K562 (cell line): ENCODE data around the gene DNAJB11. TPM values are rescaled to one million over a fixed set of nuclear protein-coding genes. Genes with fewer than 3 reads are reported as not detected.

Experiments
- BRD9 ChIP-seq: fragments of 450-650 bp; IDR thresholded peaks from 2 replicates; pipeline ENCODE4 v1.6.1; 2018; ENCODE audit warnings: low read depth; ENCODE audit not compliant: partially characterized antibody
- C11orf30 ChIP-seq: fragments of 450-650 bp; IDR thresholded peaks from 2 replicates; pipeline ENCODE4 v1.6.1; 2016; ENCODE audit warnings: low read depth, mild to moderate bottlenecking
- CBFA2T2 ChIP-seq: fragments of 450-650 bp; conservative IDR thresholded peaks from 2 replicates; pipeline ENCODE4 v1.6.1; 2017; ENCODE audit warnings: mild to moderate bottlenecking
- CHD2 ChIP-seq: IDR thresholded peaks from 2 replicates; pipeline ENCODE4 v1.6.1; 2011; ENCODE audit warnings: low read depth, low read length
- CHD4 ChIP-seq: fragments of 200-600 bp; sonication (generic); IDR thresholded peaks from 3 replicates; pipeline ENCODE4 v1.6.1; 2012; ENCODE audit warnings: low read depth, mild to moderate bottlenecking, mixed read lengths, low read length, inconsistent platforms; ENCODE audit not compliant: insufficient read depth, insufficient replicate concordance, poor library complexity, severe bottlenecking
- FOXA3 ChIP-seq, 2 experiments: fragments of 450-650 bp in 1 of 2; sonication (generic) in 1 of 2; formaldehyde crosslinking; IDR thresholded peaks in 1 of 2; conservative IDR thresholded peaks in 1 of 2; 2 replicates each; pipeline versions ENCODE4 v1.4.0 to v1.8.0; 2020 to 2022; ENCODE audit warnings: mild to moderate bottlenecking in 2 of 2, missing genetic modification reagents in 1 of 2
- ILF3 ChIP-seq: fragments of 450-650 bp; IDR thresholded peaks from 2 replicates; pipeline ENCODE4 v1.6.1; 2018; ENCODE audit warnings: antibody characterized with exemption, mild to moderate bottlenecking, moderate library complexity, borderline replicate concordance
- LARP7 ChIP-seq: fragments of 450-650 bp; IDR thresholded peaks from 2 replicates; pipeline ENCODE4 v1.6.1; 2016
- MEF2A ChIP-seq: IDR thresholded peaks from 2 replicates; pipeline ENCODE4 v1.6.1; 2011; ENCODE audit warnings: low read depth, mild to moderate bottlenecking, low read length, moderate library complexity; ENCODE audit not compliant: control insufficient read depth
- MTF1 ChIP-seq: fragments of 250-450 bp; sonication (Bioruptor Pico); IDR thresholded peaks from 2 replicates; pipeline ENCODE4 v1.9.0; 2021; ENCODE audit warnings: moderate library complexity, mild to moderate bottlenecking, inconsistent platforms, borderline replicate concordance
- PRMT5 ChIP-seq: sonication (generic); formaldehyde crosslinking; IDR thresholded peaks from 2 replicates; pipeline ENCODE4 v1.5.0; 2020; ENCODE audit warnings: missing genetic modification reagents
- RBM22 ChIP-seq: fragments of 200-400 bp; formaldehyde crosslinking; IDR thresholded peaks from 2 replicates; pipeline ENCODE4 v1.6.1; 2018; ENCODE audit warnings: low read length, low read depth; ENCODE audit not compliant: poor library complexity, severe bottlenecking
- ZBTB17 ChIP-seq: fragments of 450-650 bp; formaldehyde crosslinking; IDR thresholded peaks from 2 replicates; pipeline ENCODE4 v1.4.0; 2020; ENCODE audit warnings: mild to moderate bottlenecking
- ZKSCAN8 ChIP-seq: fragments of 200-800 bp; sonication (Bioruptor generic); IDR thresholded peaks from 2 replicates; pipeline ENCODE4 v1.6.1; 2016; ENCODE audit warnings: missing genetic modification characterization, missing compliant biosample characterization
- ZNF133 ChIP-seq: fragments of 250-450 bp; sonication (Bioruptor Pico); IDR thresholded peaks from 2 replicates; pipeline ENCODE4 v1.4.0; 2020; ENCODE audit warnings: mild to moderate bottlenecking
- polyA plus RNA-seq, 8 experiments: library from polyadenylated mRNA; depleted of rRNA in 4 of 8; stranded (reverse) in 5 of 8; unstranded in 3 of 8; fragments of >200 nt; fragmentation: Nextera tagmentation in 2 of 8; fragmentation: Illumina TruSeq in 1 of 8; extraction: Ambion mirVana in 2 of 8; extraction: Trizol in 1 of 8; gene quantifications; 2 replicates each; pipeline versions ENCODE4 v1.2.1 to v1.2.3, GENCODE V29; 2011 to 2014; ENCODE audit warnings: inconsistent platforms in 1 of 8, missing spikeins in 1 of 8
- total RNA-seq, 7 experiments: library from RNA; depleted of rRNA in 6 of 7; stranded (reverse); fragments of >200 nt in 6 of 7; fragmentation: Illumina TruSeq in 2 of 7; extraction: Trizol in 2 of 7; gene quantifications; 2 replicates each; pipeline versions ENCODE4 v1.2.1 to v1.2.3, GENCODE V29; 2011 to 2021; ENCODE audit warnings: low replicate concordance in 1 of 7
- TF ChIP-seq, protein P1 (sequence below): sonication (generic); formaldehyde crosslinking; IDR thresholded peaks from 2 replicates; pipeline ENCODE4 v1.8.0; 2022; ENCODE audit warnings: missing genetic modification reagents, mild to moderate bottlenecking, borderline replicate concordance
- TF ChIP-seq, protein P2 (sequence below): fragments of 450-650 bp; formaldehyde crosslinking; IDR thresholded peaks from 2 replicates; pipeline ENCODE4 v1.4.0; 2022; ENCODE audit warnings: missing genetic modification characterization
- TF ChIP-seq, protein P3 (sequence below): fragments of 250-450 bp; sonication (Bioruptor Pico); IDR thresholded peaks from 2 replicates; pipeline ENCODE4 v1.8.0; 2021; ENCODE audit warnings: moderate library complexity, mild to moderate bottlenecking, inconsistent platforms

The DNAJB11 gene
- total and polyA plus RNA-seq, 9 of the 15 experiments (the other 6 are each of a cell fraction or from before 2014, with no cell fraction given), result 14.8 to 74.7 (median 63.8) TPM

DNA sequence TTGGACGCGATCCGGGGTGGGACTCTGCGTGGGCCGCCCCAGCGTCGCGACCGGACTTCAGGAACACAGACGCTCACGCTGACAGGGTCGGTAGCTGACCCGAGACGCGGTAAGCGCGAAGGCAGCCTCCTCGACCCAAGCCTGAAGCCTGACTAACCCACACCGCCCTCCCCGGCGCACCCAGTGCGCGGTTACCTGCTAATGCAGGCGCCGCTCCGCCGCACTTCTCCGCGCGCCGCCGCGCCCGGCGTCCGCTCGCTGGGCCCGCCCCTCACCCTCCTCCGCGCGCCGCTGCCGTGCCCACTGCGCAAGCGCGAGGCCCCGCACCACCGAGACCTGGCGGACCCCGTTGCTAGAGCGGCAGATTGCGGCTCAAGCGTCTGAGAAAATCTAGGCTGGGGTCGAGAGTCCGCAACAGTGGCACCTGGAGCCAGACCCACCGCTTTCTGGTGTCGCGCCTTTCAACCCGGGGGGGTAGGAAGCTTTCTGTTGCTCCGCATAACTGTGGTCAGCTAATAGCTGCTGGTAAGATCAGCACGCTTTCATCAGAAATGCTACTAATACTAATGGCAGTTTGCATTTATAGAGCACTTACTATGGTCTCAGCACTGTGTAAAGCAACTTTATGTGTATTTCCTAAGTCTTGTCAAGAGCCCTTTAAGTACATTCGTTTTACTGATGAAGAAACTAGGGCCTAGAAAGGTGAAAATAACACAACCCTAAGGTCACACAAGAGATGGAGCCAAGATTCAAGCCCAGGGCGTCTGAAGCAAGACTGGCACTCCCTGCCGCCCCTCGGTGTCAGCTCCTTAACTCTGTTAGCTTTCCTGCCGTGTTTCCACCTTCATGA, 3.2 kb upstream of the DNAJB11 start, which contains the start of gene TBCCD1 (continued):
- TF ChIP-seq, protein P1, sequence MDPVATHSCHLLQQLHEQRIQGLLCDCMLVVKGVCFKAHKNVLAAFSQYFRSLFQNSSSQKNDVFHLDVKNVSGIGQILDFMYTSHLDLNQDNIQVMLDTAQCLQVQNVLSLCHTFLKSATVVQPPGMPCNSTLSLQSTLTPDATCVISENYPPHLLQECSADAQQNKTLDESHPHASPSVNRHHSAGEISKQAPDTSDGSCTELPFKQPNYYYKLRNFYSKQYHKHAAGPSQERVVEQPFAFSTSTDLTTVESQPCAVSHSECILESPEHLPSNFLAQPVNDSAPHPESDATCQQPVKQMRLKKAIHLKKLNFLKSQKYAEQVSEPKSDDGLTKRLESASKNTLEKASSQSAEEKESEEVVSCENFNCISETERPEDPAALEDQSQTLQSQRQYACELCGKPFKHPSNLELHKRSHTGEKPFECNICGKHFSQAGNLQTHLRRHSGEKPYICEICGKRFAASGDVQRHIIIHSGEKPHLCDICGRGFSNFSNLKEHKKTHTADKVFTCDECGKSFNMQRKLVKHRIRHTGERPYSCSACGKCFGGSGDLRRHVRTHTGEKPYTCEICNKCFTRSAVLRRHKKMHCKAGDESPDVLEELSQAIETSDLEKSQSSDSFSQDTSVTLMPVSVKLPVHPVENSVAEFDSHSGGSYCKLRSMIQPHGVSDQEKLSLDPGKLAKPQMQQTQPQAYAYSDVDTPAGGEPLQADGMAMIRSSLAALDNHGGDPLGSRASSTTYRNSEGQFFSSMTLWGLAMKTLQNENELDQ (CRISPR knock-in tag), result no peak
- TF ChIP-seq FOXA3 (CRISPR knock-in tag; conservative IDR thresholded peaks at IDR 0.05 in 1 of 2, IDR thresholded peaks at IDR 0.05 in 1 of 2) (peak in 1 of 2 experiments; percentile 39; a peak in 1 of 4 replicates), CHD2 (no peak; the same call in 1 of the 2 replicates), ILF3 (no peak), RBM22 (peak; percentile 58), MEF2A (no peak), CHD4 (no peak), C11orf30 (peak; percentile 47; the same call in 1 of the 2 replicates), LARP7 (no peak), BRD9 (no peak), ZNF133 (CRISPR knock-in tag) (no peak), MTF1 (no peak), ZBTB17 (CRISPR knock-in tag) (no peak; the same call in 1 of the 2 replicates), PRMT5 (CRISPR knock-in tag) (no peak), ZKSCAN8 (CRISPR knock-in tag) (no peak), CBFA2T2 (no peak)
- TF ChIP-seq, protein P2, sequence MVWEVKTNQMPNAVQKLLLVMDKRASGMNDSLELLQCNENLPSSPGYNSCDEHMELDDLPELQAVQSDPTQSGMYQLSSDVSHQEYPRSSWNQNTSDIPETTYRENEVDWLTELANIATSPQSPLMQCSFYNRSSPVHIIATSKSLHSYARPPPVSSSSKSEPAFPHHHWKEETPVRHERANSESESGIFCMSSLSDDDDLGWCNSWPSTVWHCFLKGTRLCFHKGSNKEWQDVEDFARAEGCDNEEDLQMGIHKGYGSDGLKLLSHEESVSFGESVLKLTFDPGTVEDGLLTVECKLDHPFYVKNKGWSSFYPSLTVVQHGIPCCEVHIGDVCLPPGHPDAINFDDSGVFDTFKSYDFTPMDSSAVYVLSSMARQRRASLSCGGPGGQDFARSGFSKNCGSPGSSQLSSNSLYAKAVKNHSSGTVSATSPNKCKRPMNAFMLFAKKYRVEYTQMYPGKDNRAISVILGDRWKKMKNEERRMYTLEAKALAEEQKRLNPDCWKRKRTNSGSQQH (CRISPR knock-in tag), result no peak
- TF ChIP-seq, protein P3, sequence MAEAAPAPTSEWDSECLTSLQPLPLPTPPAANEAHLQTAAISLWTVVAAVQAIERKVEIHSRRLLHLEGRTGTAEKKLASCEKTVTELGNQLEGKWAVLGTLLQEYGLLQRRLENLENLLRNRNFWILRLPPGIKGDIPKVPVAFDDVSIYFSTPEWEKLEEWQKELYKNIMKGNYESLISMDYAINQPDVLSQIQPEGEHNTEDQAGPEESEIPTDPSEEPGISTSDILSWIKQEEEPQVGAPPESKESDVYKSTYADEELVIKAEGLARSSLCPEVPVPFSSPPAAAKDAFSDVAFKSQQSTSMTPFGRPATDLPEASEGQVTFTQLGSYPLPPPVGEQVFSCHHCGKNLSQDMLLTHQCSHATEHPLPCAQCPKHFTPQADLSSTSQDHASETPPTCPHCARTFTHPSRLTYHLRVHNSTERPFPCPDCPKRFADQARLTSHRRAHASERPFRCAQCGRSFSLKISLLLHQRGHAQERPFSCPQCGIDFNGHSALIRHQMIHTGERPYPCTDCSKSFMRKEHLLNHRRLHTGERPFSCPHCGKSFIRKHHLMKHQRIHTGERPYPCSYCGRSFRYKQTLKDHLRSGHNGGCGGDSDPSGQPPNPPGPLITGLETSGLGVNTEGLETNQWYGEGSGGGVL, result no peak
